HG02610 (cell line): ENCODE measurements around the gene SKP1.
"Not testable (repeated sequence)": the region's sequence is repeated elsewhere in the genome, so short reads cannot be mapped to it uniquely, and the experiment has no call there.

ENCODE experiments used
- ATAC-seq: cut with Tn5 transposase; IDR thresholded peaks from one replicate; pipeline ENCODE4 v1.9.1; 2021; ENCODE audit warnings: mild to moderate bottlenecking, moderate library complexity; ENCODE audit not compliant: unreplicated experiment

Gene SKP1

DNA sequence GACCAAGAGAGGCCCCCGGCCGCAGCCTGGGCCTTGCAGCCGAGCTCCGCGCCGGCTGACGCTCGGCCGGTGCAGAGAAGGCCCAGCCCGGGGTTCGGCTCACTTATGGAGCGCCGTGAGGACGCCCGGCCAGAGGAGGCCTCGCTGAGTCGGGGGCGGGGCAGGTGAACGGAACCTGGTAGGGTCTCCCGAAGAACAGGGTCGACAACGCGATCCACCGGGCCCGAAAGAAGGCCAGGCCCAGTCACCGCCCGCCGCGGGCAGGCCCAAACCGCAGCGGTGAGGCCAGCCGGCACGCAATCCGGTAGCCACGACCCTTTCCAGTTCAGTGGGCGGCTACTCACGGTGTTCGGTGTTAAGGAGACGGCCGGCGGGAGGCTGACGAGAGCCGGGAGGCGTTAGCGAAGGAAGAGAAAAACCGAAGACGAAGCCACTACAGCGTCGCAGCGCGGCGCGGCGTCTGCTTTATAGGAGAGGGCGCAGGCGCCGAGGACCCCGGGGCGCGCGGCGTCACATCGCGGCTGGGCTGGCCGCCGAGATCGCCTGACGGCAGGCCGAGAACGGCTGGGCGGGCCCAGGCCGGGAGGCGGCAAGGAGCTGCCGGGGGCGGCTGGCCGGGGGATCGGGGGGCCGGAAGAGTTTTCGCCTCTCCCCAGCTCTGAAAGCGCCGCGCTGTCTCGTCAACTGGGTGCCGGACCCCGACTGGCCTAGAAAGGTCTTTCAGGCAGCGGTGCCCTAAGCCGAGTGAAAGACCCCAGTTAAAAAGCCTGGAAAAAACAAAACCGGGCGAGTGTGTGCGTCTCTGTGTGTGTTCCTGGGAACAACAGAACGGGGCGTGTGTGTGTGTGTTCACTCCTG lies at the start of gene SKP1:
TSS of gene SKP1 (minus strand) at position 440 of the 858 bp plus-strand sequence. CDS start 2,928 bp downstream, outside the sequence.
- peak; percentile 73 for ATAC-seq

DNA sequence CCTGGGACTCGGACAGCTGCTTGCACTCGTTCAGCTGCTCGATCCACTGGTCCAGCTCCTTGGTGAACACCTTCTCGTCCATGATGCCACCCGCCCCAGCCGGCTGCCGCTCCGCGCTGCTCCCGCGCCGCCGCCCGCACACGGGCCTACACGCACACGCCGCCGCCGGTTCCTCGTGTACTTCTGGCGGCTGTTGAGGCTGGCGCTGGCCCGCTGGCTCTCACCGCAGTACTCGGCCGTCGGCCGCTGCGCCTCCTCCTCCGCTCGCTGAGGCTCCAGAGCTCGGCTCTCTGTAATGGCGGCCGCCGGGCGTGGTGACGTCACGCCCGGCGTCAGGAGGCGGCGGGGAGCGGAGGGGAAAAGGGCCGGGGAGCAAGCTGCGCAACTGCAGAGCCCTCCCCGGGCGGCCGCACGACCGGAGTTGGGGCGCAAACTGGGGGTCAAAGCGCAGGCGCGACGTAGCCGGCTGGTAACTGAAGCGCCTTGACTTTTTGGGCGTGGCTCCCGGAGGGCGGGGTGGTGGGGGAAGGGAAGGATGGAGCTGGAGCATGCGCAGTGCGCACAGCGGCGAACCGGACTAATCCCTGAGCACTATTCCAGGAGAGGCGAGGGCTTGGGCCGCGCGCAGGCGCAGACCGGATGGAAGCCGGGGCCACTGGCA lies 49.2 kb upstream of the SKP1 start, which contains the start of gene PPP2CA:
TSS of gene PPP2CA (minus strand) at position 294 of the 661 bp plus-strand sequence. CDS start at position 82, 212 bp downstream.
- ATAC-seq: peak; percentile 82

DNA sequence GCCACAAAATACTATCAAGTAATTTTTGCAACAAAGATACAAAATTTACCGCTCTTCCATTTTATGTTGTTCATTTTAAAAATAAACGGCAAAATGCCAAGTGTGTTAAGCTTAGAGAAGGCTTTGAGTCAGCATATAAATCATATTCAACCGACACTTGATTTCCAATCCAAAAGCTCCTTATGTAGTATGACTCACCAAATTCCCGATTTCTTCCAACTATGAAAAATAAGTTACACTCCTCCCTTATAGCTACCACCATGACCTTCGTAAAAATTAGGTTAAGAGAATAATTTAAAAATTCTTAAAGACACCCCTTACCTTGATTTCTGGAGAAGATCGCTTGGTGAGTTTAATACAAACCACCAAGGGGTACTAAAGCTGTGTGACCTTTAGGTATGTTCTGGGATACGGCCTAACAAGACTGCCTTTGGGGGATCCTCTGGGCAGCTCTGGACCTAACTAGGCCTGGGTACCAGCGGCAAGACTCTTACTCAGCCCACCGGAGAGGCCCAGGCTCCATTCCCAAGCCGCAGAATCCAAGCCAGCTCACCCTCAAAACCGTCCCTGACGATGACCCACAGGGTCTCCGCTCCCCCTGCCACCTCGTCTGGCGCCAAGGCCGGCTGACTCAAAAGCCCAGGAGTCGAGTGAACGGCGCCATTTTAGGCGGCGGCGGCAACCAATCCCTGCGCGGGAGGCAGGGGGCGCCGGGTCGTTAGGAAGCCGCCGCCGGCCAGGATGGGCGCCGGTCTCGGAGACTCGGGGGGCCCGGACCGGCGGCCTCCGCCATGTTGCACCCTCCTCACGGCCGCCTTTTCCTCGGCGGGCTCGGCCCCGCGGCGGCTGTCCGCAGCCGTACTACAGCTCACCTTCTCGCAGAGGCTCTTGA lies 48.4 kb upstream of the SKP1 start:
- peak; percentile 27 for ATAC-seq

DNA sequence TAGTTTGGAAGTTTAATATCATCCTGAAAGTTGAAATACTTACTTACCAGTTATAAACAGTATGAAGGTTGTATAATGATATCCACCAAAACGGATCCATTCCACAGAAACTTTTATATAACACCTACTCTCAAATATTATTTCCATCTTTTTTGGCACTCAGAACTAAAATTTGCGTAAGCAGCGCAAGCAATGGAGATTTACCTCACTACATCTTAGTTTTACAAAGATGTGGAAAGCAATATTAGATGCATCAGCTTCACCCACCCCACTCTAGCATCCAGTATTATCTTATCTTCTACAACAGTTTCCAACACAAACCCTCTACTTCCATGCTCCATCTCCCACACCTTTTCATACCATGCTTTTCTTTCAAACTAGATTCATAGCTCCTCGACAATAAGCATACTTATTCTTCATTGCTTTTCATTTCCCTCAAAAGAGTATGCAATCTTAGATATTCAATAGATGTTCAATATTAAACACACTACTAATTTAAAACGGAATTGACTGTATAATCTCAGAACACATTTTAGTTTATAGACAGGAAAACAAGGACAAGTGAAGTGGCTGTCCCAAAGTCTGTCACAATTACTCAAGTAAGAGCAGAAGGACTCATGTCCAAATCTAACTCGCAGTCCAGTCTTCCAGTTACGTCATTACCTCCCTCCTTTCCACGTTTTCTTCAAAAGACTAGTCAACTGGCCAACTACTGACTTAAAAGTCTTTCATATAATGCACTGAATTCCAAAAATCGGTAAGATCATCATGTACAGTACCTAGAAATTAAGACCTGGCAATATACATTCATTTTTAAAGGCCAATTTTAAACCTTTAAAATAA lies 46.9 kb upstream of the SKP1 start:
- ATAC-seq: no peak

DNA sequence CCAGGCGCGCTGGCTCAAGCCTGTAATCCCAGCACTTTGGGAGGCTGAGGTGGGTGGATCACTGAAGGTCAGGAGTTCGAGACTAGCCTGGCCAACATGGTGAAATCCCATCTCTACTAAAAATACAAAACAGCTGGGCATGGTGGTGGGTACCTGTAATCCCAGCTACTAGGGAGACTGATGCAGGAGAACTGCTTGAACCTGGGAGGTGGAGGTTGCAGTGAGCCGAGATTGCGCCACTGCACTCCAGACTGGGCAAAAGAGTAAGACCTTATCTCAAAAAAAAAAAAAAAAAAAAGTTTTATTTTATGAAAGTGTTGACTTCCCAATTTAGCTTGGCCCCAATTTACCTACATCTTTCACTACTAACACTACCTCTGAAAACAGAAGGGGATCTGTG lies 44.9 kb upstream of the SKP1 start:
- not testable (repeated sequence) for ATAC-seq

DNA sequence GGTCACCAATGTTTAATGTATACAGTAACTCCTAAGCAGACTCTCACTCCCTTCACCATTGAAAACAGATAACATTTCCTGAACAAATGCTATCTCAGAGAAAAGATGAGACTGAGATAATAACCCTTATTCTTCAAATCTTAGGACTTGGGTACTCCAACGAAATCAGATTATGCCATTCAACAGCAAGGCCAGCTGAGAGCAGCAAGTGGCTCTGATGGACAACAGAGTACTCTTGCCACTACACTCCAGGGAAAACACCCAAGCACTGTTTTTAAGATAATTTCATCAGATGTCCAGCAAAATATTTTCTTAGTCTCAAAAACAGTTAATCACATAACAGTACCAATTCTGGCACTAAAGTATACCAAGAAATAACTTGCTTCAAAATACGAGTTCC lies 39.0 kb upstream of the SKP1 start:
- ATAC-seq: no peak

DNA sequence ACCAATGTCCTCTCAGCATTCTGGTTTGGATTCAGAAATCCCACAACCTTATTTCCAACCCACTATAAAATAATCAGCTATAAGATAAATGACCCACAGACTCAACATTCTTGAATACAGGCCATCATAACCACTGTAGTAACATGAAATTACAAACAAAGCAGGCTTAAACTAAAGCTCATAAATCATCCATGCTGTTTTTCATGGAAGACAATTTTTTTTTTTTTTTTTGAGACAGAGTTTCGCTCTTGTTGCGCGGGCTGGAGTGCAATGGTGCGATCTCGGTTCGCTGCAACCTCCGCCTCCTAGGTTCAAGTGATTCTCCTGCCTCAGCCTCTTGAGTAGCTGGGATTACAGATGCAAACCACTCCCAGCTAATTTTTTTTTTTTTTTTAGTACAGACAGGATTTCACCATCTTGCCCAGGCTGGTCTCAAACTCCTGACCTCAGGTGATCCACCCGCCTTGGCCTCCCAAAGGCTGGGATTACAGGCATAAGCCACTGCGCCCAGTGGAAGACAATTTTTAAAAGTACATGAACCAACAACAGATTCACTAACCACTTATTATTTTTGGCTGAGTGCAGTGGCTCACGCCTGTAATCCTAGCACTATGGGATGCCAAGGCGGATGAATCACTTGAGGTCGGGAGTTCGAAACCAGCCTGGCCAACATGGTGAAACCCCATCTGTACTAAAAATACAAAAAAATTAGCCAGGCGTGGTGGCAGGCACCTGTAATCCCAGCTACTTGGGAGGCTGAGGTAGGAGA lies 34.7 kb upstream of the SKP1 start:
- ATAC-seq: not testable (repeated sequence)

DNA sequence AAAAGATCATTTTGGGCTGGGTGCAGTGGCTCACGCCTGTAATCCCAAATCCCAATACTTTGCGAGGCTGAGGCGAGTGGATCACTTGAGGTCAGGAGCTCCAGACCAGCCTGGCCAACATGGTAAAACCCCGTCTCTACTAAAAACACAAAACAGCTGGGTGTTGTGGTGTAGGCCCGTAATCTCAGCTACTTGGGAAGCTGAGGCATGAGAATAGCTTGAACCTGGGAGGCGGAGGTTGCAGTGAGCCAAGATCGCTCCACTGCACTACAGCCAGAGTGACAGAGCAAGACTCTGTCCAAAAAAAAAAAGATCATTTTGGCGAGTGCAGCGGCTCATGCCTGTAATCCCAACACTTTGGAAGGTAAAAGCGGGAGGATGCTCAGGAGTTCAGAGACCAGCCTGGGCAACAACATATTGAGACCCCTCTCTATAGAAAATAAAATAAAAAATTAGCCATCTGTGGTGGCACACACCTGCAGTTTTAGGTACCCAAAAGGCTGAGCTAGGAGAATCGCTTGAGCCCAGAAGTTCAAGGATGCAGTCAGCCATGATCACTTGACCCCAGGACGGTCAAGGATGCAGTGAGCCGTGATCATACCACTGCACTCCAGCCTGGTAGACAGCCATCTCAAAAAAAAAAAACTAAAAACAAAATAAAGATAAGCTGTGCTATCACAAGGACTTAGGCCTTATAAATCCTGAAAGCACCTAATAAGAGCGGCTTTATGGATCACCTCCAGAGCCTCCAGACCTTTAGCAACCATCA lies 32.9 kb upstream of the SKP1 start:
- ATAC-seq: no peak

DNA sequence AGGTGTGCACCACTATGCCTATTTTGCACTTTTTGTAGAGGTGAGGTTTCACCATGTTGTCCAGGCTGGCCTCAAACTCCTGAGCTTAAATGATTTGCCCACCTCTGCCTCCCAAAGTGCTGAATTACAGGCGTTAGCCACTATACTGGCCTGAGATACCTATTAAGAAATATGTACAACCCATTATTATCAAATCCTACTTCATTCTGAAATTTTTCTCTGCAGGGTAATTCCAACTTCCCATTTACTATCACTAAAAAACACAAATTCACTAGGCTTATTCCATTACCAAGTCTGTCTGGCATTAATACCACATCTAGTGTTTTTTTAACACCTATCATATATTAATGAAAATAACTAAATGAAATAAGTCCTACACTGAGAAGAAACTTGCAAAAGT lies 30.9 kb upstream of the SKP1 start:
- ATAC-seq: no peak

DNA sequence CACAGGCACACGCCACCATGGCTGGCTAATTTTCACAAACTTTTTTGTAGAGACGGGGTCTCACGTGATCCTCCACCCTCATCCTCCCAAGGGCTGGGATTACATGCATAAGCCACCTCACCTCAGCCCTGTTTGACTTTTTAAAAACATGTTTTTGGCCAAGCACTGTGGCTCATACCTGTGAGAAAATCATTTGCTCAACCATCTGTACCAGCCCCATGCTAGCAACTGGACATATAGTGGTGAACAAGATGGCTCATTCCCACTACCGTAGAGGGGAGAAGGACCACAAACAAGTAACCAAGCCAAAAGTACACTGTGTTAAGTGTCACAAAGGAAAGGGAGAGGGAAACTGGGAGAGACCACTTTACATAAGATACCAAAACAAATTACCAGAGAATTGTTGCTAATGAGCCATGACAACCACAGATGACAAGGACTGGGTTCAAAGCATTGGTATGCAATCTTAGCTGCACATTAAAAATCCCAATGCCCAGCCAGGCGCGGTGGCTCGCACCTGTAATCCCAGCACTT lies 29.9 kb upstream of the SKP1 start:
- ATAC-seq: no peak

DNA sequence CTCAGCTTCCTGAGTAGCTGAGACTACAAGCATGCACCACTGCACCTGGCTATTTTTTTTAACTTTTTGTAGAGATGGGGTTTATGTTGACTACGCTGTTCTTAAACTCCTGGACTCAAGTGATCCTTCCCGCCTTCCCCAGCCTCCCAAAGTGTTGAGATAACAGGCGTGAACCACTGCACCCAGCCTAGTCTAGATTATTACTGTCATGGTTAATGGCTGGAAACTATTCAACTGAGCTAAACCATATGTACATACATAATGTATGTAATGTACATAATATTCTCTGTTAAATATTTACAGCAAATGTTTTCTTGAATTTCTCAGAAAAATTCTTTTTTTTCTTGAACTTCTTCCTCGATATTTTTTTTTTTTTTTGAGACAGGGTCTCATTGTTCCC lies 27.8 kb upstream of the SKP1 start:
- no peak for ATAC-seq

DNA sequence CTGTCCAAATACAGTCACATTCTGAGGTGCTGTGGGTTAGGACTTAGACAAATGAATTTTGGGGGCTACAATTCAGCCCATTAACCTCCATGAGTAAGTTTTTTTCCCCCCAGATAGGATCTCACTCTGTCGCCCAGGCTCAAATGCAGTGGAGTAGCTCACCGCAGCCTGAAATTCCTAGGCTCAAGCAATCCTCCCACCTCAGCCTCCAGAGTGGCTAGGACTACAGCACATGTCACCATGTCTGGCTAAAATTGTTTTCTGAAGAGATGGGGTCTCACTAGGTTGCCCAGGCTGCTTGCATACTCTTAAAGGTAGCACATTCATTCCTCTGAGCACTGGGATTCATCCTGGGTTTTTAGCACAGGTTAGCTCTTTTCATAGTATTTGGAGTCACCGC lies 26.9 kb upstream of the SKP1 start:
- no peak for ATAC-seq

DNA sequence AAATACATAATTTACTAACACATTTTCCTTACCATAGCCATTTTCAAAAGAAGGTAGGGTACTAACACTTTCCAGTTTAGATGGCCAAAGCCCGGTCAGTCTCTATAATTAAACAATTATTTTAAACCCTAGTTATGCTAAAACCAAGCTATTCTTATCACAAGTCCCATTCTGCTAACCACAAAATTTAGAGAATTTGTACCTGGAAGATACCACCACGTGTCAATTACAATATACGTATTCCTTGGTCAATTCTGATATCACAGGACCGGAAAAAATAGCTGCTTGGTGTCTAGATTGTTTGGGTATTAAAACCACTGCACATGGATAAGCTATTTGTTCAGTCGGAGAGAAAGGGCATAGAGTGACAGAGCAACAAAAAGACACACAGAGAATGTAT lies 18.9 kb upstream of the SKP1 start:
- ATAC-seq: no peak

DNA sequence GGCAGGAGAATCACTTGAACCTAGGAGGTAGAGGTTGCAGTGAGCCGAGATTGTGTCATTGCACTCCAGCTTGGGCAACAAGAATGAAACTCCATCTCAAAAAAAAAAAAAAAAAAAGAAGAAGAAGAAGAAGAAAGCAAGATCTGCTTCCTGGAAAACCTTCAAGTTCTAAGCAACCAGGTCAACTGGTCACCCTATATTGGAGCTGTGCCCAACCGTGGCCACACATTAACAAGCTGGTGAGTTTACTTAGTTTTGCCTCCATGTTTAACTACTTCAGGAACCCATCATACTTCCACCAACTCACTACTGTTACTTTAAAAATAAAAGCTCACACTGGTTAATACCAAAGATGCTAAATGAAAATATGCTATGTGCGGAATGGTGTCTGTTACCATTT lies 12.3 kb upstream of the SKP1 start:
- no peak for ATAC-seq

DNA sequence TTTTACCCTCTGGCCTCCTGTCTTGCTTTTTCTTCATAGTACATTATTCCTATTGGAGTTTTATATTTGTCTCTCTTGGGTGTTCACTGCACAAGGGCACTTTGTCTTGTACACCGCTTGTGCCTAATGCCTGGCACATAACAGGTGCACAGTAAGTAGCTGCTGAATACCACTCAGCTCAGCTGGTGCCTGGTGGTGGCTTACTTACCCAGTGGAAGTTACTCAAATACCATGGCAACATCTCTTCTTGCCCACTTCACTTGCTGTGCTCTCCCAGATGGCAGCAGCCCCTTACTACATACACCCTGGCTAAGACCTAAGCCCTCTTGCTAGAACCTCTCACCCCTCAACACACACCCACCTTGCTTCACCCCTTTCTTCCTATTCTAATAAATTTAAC lies 11.3 kb upstream of the SKP1 start:
- no peak for ATAC-seq

DNA sequence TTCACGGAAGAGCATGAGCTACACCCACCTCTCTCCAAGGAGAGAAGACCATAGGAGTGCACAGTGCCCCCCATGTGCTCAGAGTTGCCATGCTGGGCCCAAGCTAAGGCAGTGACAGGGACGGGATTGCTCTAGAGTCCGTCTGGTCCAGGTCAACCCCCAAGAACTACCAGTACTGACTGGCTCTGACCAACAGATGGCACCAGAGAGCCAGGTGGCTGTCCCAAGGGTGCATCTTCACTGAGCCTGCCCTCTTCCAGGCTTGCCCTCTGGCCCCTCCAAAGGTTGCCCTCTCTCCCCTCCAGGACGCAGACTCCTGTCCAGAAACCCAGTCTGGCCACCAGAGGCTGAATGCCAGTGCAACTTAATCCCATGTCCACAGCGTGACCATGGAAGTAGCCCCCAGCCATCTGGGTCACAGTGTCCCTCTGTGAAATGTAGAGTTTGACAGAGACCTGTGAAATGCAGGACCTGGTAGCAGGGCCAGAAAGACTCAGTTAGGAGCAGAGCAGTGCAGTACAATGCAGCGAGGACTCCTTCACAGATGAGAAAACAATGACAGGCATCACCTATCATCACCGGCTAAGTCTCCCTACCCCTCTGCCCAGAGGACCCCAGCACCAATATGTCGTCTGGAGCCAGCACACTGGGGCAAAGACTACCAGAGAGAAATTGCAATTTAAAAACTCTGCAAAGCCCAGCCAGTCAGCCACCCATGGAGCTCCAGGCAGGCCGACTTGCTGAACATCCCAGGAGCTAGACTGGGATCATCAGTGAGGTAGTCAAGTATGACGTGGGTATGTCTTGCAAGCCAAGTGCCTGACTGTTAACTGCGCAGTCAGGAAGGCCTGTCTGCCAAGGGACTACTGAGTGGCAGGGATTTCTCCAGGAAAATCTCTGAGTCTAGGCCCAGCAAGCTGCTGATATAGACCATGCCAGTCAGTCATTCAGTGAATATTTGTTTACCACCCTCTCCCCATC lies 7.7 kb upstream of the SKP1 start:
- peak; percentile 76 for ATAC-seq

DNA sequence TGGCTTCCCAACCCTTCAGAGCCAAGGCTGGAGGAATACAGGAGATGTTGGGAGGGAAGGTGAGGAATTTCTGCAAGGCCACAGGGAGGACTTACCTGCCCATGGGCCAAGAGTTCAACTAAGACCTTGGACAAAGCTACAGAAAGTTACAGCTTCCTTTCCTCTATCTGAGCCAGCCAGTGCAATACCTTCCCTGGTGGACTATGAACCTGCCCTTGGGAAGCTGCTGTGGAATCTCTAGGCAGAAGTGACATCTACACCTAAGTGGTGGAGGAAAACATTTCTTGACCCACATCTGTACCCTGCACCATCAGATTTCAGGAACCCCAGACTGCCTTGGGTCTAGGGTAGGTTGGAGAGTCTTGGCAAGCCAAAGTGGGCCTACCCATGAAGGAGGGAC lies 6.7 kb upstream of the SKP1 start:
- no peak for ATAC-seq

DNA sequence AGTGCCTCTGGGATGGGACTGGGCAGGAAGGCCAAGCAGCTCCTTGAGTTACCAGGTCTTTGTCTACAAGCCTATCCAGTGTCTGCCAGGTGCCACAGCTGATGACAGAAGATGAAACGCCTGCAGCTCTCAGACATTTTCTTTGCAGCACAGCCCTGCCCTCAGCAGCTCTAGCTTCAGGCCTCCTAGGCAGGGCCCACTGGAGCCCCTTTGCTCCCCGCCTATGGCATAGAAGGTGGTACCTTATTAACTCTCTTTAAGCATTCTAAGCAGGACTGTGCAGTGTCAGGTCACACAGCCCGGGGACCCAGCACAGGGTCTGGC lies 1.3 kb upstream of the SKP1 start:
- ATAC-seq: no peak
